Effector CD4-positive, alpha-beta T cell (primary cell): Measurements from ENCODE around the gene SAMD13.

Experiments
- DNase-seq: peaks from one replicate; pipeline ENCODE4 v3.0.0-alpha.2; 2020

Gene SAMD13

GRCh38 chr1:84376000-84376910, 74.7 kb downstream of the SAMD13 start:
- no peak for DNase-seq

- no peak for DNase-seq
Observed at GRCh38 chr1:84377480-84378095, 76.1 kb downstream of the SAMD13 start.

- DNase-seq = no peak
Observed at GRCh38 chr1:84379138-84379916, 77.8 kb downstream of the SAMD13 start.

GRCh38 chr1:84379917-84380180, 78.3 kb downstream of the SAMD13 start:
- no peak for DNase-seq

GRCh38 chr1:84382127-84382526, 80.6 kb downstream of the SAMD13 start:
- no peak for DNase-seq

- DNase-seq = no peak
Observed at GRCh38 chr1:84385347-84385746, 83.8 kb downstream of the SAMD13 start.

GRCh38 chr1:84386716-84387479, 85.4 kb downstream of the SAMD13 start:
- DNase-seq = no peak

- DNase-seq = no peak
Observed at GRCh38 chr1:84387480-84388163, 86.1 kb downstream of the SAMD13 start.

- no peak for DNase-seq
Observed at GRCh38 chr1:84390226-84390625, 88.7 kb downstream of the SAMD13 start.

- DNase-seq = no peak
Observed at GRCh38 chr1:84398175-84399155, 97.0 kb downstream of the SAMD13 start, which contains the start of gene DNASE2B. Gene DNASE2B, plus strand, starts transcription at chr1:84398484. Its CDS starts 81 bp downstream, at chr1:84398565.
